Measurements from ENCODE around the gene HDDC3.

HDDC3 gene, protein sequence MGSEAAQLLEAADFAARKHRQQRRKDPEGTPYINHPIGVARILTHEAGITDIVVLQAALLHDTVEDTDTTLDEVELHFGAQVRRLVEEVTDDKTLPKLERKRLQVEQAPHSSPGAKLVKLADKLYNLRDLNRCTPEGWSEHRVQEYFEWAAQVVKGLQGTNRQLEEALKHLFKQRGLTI

DNA sequence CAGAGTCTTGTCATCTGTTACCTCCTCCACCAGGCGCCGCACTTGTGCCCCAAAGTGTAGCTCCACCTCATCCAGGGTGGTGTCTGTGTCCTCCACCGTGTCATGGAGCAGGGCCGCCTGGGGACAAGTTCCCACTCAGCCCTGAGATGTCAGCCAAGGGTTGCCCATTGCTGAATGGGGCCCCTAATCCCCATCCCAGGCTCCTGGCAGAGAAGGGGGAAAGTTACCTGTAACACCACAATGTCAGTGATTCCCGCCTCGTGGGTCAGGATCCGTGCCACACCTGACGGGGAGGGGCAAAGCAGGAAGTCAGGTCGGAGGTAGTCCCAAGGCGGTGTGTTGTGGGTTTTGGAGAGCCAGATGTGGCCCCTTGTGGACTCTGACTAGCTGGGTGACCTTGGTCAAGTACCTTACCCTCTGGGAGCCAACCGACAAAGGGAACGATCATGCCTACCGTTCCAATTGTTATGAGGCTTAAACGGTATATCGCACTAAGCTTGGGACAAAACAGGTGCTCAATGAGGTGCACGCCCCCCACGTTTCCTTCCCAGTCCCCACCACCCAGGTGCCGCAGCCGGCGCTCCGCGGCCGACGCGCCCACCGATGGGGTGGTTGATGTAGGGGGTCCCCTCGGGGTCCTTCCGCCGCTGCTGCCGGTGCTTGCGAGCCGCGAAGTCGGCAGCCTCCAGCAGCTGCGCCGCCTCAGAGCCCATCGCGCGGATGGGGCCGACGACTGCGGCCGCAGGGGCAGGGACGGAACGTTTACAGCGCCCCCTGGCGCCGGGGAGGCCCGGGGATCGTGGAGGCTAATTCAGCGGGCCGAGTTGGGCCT, at the start of gene HDDC3:
TSS of gene HDDC3 (minus strand) at position 722 of the 832 bp plus-strand sequence. CDS start at position 713, 9 bp downstream.
- peak; percentile 96 to 97 for DNase-seq

DNA sequence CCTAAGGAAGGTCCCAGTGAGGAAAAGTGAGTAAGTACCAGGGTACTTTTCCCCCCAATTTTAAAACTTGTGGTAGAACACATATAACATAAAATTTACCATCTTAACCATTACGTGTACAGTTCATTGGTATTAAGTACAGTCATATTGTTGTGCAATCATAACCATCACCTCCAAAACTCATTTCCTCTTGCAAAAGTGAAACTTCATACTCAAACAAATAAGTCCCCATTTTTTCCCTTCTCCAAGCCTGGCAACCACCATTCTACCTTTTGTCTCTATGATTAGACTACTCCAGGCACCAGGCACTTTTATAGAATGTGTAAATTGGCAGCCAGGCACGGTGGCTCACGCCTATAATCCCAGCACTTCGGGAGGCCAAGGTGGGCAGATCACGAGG, 49.8 kb upstream of the HDDC3 start:
- no peak for DNase-seq

DNA sequence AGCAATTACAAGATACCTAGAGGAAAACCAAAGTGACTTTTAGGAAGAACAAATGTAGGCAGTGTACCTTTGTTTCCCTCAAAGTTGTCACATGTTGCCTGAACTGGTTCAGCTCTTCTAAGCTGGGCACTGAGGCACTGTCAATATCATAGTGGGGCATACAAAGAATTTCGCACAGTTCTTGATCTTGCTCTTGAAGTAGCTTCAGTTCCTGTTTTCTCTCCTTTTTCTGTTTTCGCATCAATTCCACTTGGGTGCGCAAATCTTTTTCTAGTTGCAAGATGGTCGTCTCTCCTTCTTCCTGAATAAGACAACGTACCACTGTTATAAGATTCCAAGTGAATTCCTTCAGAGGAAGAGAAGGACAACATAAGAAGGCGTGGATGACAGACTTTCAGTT, 49.3 kb upstream of the HDDC3 start:
- no peak for DNase-seq

DNA sequence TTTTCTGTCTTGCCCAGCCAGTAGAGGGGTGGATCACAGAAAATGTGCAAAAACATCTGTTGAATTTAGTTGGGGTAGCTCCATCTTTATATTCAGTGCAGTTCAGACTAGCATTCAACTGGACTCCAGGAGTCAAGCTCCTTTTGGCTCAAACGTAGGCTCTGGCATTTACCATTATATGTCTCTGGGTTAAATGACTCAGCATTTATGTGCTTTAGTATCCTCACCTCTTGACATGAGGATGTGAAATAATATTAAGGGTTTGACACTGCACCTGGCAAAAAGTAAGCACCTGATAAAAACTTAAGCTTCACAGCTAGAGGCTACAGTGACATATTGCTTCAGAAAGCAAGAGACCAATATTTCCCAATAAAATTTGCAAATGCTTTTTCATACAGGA, 47.2 kb upstream of the HDDC3 start:
- no peak for DNase-seq

DNA sequence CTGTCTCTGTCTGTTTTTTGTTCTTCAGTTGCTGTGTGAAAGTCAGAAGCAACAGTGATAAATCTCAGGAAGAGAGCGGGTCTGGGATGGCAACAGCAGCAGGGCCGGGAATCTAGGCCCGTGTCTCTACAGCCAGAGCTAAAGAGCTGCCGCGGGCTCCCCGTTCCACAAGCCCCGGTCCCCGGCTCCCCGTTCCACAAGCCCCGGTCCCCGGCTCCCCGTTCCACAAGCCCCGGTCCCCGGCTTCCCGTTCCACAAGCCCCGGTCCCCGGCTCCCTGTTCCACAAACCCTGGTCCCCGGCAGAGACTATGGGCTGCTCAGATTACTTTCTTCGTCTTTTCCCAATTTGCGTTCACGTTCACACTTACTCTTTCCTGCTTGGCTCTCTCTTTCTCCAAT, 41.9 kb upstream of the HDDC3 start:
- DNase-seq, result no peak

DNA sequence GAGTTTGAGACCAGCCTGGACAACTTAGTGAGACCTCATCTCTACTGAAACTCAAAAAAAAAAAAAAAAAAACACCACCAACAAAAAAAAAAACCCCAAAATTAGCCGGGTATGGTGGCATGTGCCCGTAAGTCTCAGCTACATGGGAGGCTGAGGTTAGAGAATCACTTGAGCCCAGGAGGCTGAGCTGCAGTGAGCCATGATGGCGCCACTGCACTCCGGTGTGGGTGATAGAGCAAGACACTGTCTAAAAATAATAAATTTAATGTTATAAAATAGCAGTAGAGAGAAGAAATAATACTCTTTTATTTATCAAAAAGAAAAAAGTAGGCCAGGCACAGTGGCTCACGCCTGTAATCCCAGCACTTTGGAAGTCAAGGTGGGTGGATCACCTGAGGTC, 39.8 kb upstream of the HDDC3 start:
- no peak for DNase-seq

DNA sequence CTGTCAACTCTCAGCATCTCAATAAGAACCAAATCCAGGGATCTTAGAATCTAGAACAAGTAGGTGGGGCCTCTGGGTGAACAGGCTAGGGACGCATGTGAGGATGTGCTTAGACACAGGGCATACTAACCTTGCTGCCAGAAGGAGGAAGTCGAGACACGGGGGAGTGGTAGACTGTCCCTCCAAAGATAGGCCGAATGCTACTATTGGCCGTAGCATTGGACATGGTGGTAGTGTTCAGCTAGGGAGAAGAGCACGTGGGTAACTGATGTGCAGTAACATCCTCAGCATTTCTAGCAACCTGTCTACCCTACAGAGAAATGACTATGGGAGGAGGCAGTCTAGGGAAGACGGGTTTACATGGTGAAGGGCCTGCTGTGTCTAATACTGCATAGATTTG, 37.9 kb upstream of the HDDC3 start:
- DNase-seq, result no peak

DNA sequence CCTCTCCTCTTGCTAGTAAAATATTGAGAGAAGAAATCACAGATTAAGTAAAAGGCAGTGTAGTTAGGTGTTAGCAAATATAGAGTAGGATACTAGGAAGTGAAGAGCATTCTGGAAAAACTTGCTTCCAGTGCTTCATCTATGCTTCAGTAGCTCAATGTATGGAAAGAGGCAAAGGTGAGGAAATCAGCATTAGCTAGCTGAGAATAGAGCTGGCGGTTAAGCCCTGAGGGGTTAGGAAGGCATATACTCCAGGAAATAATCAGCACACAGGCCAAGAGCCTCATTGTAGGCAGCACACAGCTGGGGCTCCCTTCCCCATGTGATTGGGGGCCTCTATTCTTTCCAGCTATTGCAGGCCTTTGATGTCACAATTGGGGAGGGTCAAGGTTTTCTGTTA, 36.1 kb upstream of the HDDC3 start:
- no peak for DNase-seq

DNA sequence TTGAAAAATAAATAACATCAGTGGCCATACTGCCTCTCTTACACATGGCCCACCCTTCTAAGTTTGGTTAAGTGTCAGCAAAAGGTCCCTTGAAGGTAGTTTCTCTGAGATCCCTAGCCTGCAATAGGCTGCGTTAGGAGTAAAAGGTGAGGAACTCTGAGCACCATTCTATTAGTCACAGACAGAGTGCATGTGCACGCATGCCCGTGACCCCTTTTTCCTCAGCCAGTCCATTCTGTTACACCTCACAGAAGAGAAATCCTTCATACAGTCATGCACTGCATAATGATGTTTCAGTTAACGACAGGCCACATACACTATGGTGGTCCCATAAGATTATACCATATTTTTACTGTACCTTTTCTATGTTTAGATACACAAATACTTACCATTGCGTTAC, 34.9 kb upstream of the HDDC3 start:
- no peak for DNase-seq

DNA sequence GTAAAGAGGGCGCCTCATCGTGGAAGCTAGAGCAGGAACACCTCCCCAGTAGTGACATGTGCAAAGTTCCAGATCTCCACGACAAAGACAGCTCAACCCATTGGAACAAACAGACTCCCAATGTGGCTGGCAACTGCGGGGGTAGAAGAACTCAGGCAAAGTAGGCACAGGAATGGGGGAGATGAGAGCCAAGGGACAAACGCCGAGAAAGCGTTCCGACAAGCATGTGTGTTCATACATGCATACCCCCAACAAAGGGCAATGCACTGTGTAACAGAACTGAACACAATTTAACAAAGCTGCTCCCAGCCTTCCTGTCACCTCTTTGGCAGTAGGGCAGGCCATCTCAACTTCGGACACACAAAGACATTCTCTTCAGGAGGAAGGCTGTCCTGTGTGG, 33.9 kb upstream of the HDDC3 start:
- DNase-seq, result no peak

DNA sequence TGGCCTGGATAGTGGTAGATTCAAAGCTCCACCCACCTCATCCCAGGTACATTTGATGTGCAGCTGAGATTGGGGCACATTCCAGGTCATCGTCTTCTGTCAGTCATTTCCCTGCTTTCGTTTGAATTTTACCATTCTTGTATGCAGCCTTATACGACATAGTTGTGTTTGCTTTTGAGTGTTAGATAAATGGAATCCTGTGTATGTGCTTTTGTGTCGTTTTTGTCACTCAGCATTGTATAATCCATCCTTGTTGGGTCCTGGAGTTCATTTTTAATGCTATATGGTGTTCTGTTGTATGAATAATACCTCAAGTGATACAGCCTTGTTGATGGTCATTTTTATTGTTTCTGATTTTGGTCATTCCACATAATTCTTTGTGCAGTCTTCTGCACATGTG, 29.7 kb upstream of the HDDC3 start:
- no peak for DNase-seq

DNA sequence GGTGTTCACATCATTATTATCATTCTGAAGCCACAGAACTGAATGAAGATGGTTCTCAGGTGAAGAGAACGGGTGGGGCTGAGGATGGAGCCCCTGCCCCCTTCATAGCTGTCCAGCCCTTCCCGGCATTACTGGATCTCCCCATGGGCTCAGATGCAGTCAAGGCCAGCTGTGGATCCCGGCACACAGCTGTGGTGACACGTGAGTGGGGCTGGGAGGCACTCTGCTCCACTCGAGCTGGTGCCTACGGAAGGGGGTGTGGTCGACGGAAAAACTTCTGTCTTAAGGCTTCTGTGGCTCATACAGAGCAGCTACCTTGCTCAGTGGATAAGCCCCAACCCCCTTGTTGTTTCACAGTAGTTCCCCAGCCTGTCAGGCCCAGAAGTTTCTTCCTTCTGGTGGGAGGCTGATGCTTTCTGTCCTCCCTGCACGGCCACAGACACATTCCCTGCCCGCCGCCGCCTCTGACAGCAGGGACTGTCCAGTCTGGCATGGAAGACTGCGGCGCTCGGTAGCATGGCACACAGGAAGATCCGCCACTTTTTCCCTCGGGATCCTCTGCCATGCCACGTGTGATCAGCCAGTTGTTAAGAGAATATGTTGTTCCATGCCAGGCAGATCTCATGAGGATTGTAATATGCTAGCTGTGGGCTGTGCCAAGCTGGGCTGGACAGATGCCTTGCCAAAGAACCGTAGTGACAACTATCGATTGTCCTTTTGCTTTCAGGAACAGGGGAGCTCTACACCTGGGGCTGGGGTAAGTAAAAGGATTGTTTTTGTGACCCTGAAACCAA, 28.1 kb upstream of the HDDC3 start:
- no peak for DNase-seq

DNA sequence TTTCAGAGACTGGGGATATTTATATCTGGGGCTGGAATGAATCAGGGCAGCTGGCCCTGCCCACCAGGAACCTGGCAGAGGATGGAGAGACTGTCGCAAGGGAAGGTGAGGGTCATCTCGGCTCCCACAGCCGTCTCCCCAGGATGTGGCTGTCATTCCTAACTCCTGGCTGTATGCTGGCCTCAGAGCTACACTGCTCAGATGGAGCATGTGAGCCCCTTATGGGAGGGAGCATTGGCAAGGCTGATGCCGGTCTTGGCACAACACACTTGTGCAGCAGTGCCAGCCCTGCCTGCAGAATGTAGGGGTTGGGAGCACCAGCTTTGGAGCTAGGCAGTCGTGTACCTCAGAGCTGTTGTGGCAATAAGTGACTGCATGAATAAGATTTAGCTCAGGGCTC, 27.5 kb upstream of the HDDC3 start:
- no peak for DNase-seq

DNA sequence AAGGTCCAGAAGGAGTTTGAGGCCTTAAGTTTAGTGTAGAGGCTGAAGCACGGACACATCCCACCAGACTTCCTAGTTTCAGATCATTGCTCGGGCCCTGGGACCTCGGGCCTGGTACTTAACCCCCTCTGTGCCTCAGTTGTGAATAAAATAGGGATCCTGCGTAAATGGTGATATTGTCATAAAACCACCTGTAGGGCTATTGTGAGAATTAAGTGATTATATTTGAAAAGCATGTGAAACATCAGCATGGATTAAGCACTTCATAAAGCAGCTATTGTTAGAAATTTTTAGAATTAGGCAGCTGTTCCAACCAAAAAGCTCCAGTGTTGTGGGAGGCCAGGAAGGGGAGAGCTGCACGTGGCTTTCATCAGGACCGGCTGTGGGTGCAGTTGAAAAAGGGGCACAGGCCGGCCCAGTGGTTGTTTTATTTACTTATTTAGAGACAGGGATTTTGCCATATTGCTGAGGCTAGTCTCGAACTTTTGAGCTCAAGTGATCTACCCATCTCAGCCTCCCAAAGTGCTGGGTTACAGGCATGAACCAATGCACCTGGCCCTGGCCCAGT, 26.8 kb upstream of the HDDC3 start:
- no peak for DNase-seq

DNA sequence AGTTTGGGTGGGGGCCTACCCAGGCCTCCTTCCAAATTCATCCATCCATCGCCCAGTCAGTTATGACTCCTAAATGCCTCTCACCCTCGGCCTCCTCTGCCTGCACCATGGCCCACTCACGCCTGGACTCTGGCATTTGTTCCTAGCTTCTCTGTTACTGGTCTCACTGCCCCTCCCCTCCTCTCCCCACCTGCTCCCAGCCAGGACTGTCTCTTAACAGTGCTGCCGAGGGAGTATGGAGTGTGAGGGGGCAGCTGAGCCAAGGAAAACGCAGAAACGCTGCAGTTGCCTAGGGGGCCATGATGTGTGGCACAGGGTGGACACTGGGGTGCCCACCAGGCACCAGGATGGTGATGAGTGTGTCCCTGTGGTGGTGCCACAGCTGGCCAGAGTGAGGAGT, 25.4 kb upstream of the HDDC3 start:
- DNase-seq, result no peak

DNA sequence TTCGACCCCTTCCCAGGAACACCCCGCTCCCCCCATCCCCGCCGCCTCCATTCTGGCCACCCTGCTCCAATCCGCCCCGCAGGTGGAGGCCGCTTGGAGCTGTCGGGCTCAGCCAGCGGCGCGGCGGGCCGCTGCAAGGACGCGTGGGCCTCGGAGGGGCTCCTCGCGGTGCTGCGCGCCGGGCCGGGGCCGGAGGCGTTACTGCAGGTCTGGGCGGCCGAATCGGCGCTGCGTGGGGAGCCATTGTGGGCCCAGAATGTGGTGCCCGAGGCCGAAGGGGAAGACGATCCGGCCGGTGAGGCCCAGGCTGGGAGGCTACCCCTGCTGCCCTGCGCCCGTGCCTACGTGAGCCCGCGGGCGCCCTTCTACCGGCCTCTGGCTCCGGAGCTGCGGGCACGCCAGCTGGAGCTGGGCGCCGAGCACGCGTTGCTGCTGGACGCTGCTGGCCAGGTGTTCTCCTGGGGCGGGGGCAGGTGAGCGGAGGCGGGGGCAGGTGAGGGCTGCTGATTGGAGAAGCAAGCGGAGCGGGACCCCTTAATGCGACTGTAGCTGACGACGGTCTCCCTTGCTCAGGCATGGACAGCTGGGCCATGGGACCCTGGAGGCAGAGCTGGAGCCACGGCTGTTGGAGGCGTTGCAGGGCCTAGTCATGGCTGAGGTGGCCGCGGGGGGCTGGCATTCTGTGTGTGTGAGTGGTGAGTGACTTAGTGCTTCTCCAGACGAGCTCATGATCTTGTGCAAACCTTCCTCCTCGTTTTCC, 24.9 kb upstream of the HDDC3 start:
- DNase-seq, result no peak

DNA sequence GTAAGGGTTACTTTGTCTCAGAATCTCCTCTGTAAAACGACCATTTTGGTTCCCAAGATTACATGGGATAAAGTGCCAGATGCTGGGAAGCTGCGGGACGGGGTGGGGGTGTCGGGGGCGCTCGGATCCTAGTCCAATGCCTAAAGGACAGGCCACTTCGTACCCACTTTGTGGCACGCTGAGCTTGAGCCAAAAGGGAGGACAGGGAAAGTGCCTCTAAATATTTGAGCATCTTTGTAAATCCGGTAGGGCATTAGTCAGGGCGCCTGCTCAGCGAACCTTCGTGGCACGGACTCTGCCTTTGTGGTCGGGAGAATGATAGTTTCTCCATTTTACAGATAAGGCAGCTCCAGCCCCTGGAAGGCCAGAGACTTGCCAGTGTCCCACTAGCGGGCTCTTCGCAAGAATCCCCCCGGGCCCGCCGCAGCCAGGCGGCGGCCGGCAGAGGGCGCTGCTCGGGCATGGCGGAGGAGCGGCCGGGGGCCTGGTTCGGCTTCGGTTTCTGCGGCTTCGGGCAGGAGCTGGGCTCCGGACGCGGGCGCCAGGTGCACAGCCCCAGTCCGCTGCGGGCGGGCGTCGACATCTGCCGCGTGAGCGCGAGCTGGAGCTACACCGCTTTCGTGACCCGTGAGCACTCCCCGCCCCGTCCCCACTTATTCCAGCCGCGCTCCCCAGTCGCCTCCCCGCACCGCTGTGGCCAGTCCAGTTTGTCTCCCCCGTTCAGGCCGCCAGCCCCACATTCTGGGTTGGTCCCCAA, 24.1 kb upstream of the HDDC3 start:
- DNase-seq, result peak; percentile 69 to 78

DNA sequence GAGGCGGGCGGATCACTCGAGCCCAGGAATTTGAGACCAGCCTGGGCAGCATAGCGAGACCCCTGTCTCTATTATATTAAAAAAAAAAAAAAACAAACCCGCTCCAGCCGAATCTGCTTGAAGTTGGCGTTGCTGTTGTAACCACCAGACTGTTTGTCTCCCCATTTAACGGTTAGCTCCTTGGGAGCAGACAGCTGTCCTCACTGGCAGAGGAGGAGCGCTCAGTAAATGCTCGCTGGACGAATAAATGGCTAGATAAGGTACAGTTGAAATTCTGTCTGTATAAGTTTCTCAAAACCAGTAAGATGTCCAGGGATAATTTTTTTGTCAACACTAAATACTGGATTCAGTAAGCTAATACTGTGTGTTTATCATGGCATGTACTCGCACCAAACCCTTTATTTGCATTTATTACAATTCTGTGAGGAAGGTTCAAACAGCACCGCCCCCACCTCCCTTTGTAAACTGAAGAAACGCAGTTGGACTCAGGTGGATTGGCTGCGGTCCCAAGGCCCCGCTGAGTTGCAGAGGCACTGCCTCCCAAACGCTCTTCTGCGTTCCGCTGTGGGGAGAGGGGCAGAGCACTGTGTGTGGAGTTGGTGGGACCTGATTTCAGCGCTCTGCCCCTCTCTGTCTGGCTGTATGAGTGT, 23.4 kb upstream of the HDDC3 start:
- DNase-seq, result no peak

DNA sequence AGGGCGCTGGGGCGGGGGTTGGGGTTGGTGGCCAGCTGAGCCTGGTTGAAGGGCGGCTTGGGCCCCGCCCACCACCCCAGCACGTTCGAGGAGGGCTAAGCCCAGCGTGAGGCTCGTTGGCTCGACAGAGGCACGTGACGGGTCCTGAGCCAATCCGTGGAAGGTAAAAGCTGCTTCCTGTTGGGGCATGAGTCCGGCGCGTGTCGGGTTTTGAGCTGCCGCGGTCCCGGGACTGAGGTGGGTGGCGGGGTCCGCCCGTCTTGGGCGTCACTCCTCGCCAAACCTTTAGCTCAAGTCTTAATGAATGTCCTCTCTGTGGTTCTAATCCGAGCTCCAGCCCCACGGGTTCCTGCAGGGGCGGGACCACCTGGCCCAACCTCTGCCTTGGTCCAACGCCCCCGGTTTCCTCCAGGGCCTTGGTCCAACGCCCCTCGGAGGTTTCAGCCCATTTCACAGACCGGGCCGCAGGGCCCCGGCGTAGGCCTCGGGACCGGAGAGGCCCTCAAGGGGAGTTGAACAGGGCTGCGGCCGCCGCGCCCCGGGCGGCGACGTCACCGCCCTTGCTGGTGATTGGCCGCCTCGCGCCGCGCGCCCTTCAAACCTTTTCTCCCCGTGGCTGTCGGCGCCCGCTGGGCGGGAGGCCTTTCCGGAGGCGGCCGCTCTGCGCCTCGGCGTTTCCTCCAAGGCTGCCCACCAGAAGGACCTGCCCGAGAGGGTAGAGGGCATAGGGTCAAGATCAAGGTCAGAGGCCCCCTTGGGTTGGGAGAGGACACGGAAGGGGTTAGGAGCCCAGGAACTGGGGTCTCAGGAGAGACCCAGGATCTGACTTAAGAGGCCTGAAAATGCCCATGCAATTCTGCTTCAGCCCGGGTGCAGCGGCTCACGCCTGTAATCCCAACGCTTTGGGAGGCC, 22.6 kb upstream of the HDDC3 start, which contains the start of gene RCCD1:
TSS of gene RCCD1 (plus strand) at position 173 of the 912 bp plus-strand sequence. CDS start 1,851 bp downstream, outside the sequence.
- DNase-seq, result peak; percentile 88 to 92
